Gastrocnemius medialis (tissue), 4 donors: ENCODE measurements around the gene PHKB. TPM values are rescaled to one million over a fixed set of nuclear protein-coding genes. Genes with fewer than 3 reads are reported as not detected.
"Not testable (repeated sequence)": the region's sequence is repeated elsewhere in the genome, so short reads cannot be mapped to it uniquely, and the experiment has no call there.

Experiments
- ATAC-seq, 2 donors: fragments of 150-250 bp; one replicate each; pipeline ENCODE4 v1.9.1; 2016
- DNase-seq, 2 donors: peaks; one replicate each; pipeline ENCODE4 v3.0.0-alpha.2; 2019
- H3K27ac ChIP-seq, 4 donors: fragments of 200-600 bp; sonication (generic); 1 replicate in 1 of 4; 2 replicates in 3 of 4; pipeline ENCODE4 v1.5.1; 2016 to 2018; ENCODE audit warnings: mild to moderate bottlenecking in 2 of 4, moderate library complexity in 1 of 4
- H3K27me3 ChIP-seq, 3 donors: fragments of 200-600 bp; sonication (generic) in 2 of 3; 1 replicate in 1 of 3; 2 replicates in 2 of 3; pipeline versions ENCODE4 v1.5.1 to v1.6.0; 2016 to 2019; ENCODE audit warnings: mild to moderate bottlenecking in 1 of 3, moderate library complexity in 1 of 3
- H3K36me3 ChIP-seq, 2 donors: fragments of 200-600 bp; sonication (generic) in 1 of 2; one replicate each; pipeline ENCODE4 v1.5.1; 2017 to 2018
- H3K4me1 ChIP-seq, 2 donors: fragments of 200-600 bp; sonication (generic) in 1 of 2; one replicate each; pipeline ENCODE4 v1.5.1; 2016 to 2017; ENCODE audit warnings: mild to moderate bottlenecking in 2 of 2
- H3K4me3 ChIP-seq, 4 donors: fragments of 200-600 bp; sonication (generic) in 3 of 4; 1 replicate in 1 of 4; 2 replicates in 3 of 4; pipeline ENCODE4 v1.5.1; 2016 to 2019; ENCODE audit warnings: mild to moderate bottlenecking in 2 of 4
- H3K9me3 ChIP-seq, 3 donors: fragments of 200-600 bp; sonication (generic) in 2 of 3; 1 replicate in 1 of 3; 2 replicates in 2 of 3; pipeline ENCODE4 v1.5.1; 2016 to 2019
- CTCF ChIP-seq, 5 experiments: fragments of 450-650 bp in 3 of 5; fragments of 200-600 bp in 2 of 5; sonication (generic) in 2 of 5; IDR thresholded peaks in 4 of 5; conservative IDR thresholded peaks in 1 of 5; 1 replicate in 4 of 5; 2 replicates in 1 of 5; pipeline ENCODE4 v1.5.1; 2016 to 2019; ENCODE audit warnings: antibody characterized with exemption in 5 of 5, mild to moderate bottlenecking in 3 of 5, moderate library complexity in 3 of 5
- POLR2A ChIP-seq, 2 donors: fragments of 450-650 bp; IDR thresholded peaks; one replicate each; pipeline ENCODE4 v1.6.1; 2017; ENCODE audit warnings: antibody characterized with exemption in 2 of 2, mild to moderate bottlenecking in 2 of 2, moderate library complexity in 2 of 2
- in situ Hi-C, 4 donors: fragments of 200-750 bp; cut with MboI; loops; one replicate each; pipeline versions ENCODE4 v1.15.0 to v1.8.0; 2017; ENCODE audit warnings: low sequenced_read_pairs in 4 of 4
- intact Hi-C: fragments of 100-400 bp; cut with DNase I; formaldehyde crosslinking; loops from one replicate; pipeline ENCODE4 v1.15.1; 2023; ENCODE audit warnings: low total_unique reads
- total RNA-seq, 4 donors: library from RNA; depleted of rRNA; stranded (reverse); fragments of >200 nt; gene quantifications; one replicate each; pipeline versions ENCODE4 v1.1.0 to v1.2.3, GENCODE V29; 2016

The PHKB gene
- total RNA-seq, 4 donors from 2014 or later: 61.0 to 91.6 (median 79.8) TPM

- Histone ChIP-seq H3K4me1 (no peaks in the 10 kb centered on the region), H3K9me3 (no peaks in the 10 kb centered on the region), H3K27me3 (no peaks in the 10 kb centered on the region), H3K4me3 (no peak overlapping the region), H3K27ac (no peak overlapping the region), H3K36me3 (peaks cover 4 to 42% of the 10 kb centered on the region in 2 donors)
- ATAC-seq (no peak), DNase-seq (no peak)
- TF ChIP-seq CTCF (IDR thresholded peaks at IDR 0.05 in 4 of 5, conservative IDR thresholded peaks at IDR 0.05 in 1 of 5) (no peak), POLR2A (IDR thresholded peaks at IDR 0.05) (no peak)
- intact Hi-C loops (no loop called here), in situ Hi-C loops (no loop called here)
These were observed 215.6 kb downstream of the PHKB start for GRCh38 chr16:47676635-47677177.

GRCh38 chr16:47681571-47681970, 220.4 kb downstream of the PHKB start:
- H3K36me3 ChIP-seq: peaks cover 0 to 18% of the 10 kb centered on the region in 2 donors
- ATAC-seq, intact Hi-C loops, DNase-seq, H3K27me3 ChIP-seq, in situ Hi-C loops, H3K4me1 ChIP-seq, H3K27ac ChIP-seq, H3K4me3 ChIP-seq, H3K9me3 ChIP-seq: not testable (repeated sequence)

- no peak overlapping the region for H3K4me3 ChIP-seq
- H3K4me1 ChIP-seq: no peaks in the 10 kb centered on the region
- no peak overlapping the region for H3K27ac ChIP-seq
- DNase-seq (no peak), ATAC-seq (no peak)
- in situ Hi-C loops (no loop called here), intact Hi-C loops (no loop called here)
- no peak for TF ChIP-seq CTCF (IDR thresholded peaks at IDR 0.05 in 4 of 5, conservative IDR thresholded peaks at IDR 0.05 in 1 of 5)
- no peak for TF ChIP-seq POLR2A (IDR thresholded peaks at IDR 0.05)
- peaks cover 0 to 49% of the 10 kb centered on the region in 2 donors for H3K36me3 ChIP-seq
- no peaks in the 10 kb centered on the region for H3K9me3 ChIP-seq
- no peaks in the 10 kb centered on the region for H3K27me3 ChIP-seq
These were observed 226.6 kb downstream of the PHKB start for GRCh38 chr16:47687694-47688093.

- H3K4me1 ChIP-seq: no peaks in the 10 kb centered on the region
- no peak overlapping the region for H3K4me3 ChIP-seq
- no peaks in the 10 kb centered on the region for H3K9me3 ChIP-seq
- H3K36me3 ChIP-seq: peaks cover 0 to 94% of the 10 kb centered on the region in 2 donors
- no peaks in the 10 kb centered on the region for H3K27me3 ChIP-seq
- TF ChIP-seq POLR2A (IDR thresholded peaks at IDR 0.05) (no peak), CTCF (IDR thresholded peaks at IDR 0.05 in 4 of 5, conservative IDR thresholded peaks at IDR 0.05 in 1 of 5) (no peak)
- H3K27ac ChIP-seq: no peak overlapping the region
- ATAC-seq: no peak
- in situ Hi-C loops (no loop called here), intact Hi-C loops (no loop called here)
- DNase-seq: no peak
These were observed 232.1 kb downstream of the PHKB start for GRCh38 chr16:47693226-47693625.

- DNase-seq (no peak), ATAC-seq (no peak)
- Histone ChIP-seq H3K9me3 (no peaks in the 10 kb centered on the region), H3K27me3 (no peaks in the 10 kb centered on the region), H3K27ac (no peak overlapping the region), H3K4me1 (no peaks in the 10 kb centered on the region), H3K4me3 (no peak overlapping the region), H3K36me3 (peaks cover 0 to 95% of the 10 kb centered on the region in 2 donors)
- intact Hi-C loops: no loop called here
- no peak for TF ChIP-seq POLR2A (IDR thresholded peaks at IDR 0.05)
- no peak for TF ChIP-seq CTCF (IDR thresholded peaks at IDR 0.05 in 4 of 5, conservative IDR thresholded peaks at IDR 0.05 in 1 of 5)
- in situ Hi-C loops: no loop called here
These were observed 233.4 kb downstream of the PHKB start for GRCh38 chr16:47694543-47694942.
